NCI-H187 treated with DMSO at 0.1 percent for 48 hours (cell line): ENCODE measurements around the gene TSHZ2.

Experiments
- DNase-seq: peaks from one replicate; lab custom pipeline; 2025; lab: John Stamatoyannopoulos, UW

Gene TSHZ2

GRCh38 chr20:53061192-53062108, 89.3 kb downstream of the TSHZ2 start:
- DNase-seq, result no peak

- DNase-seq, result no peak
Measured at GRCh38 chr20:53064935-53065334, 92.8 kb downstream of the TSHZ2 start.

GRCh38 chr20:53068241-53068640, 96.1 kb downstream of the TSHZ2 start:
- DNase-seq, result no peak

GRCh38 chr20:53069132-53069531, 97.0 kb downstream of the TSHZ2 start:
- no peak for DNase-seq

GRCh38 chr20:53070224-53070623, 98.1 kb downstream of the TSHZ2 start:
- no peak for DNase-seq

GRCh38 chr20:53070706-53071392, 98.7 kb downstream of the TSHZ2 start:
- DNase-seq, result no peak

- DNase-seq, result no peak
Measured at GRCh38 chr20:53071833-53072232, 99.7 kb downstream of the TSHZ2 start.

- DNase-seq, result no peak
Measured at GRCh38 chr20:53072923-53073579, 100.9 kb downstream of the TSHZ2 start.

GRCh38 chr20:53073636-53074415, 101.7 kb downstream of the TSHZ2 start:
- DNase-seq, result no peak

GRCh38 chr20:53074811-53075314, 102.7 kb downstream of the TSHZ2 start:
- no peak for DNase-seq

GRCh38 chr20:53076668-53077067, 104.5 kb downstream of the TSHZ2 start:
- no peak for DNase-seq

GRCh38 chr20:53077373-53078205, 105.4 kb downstream of the TSHZ2 start:
- no peak for DNase-seq

- DNase-seq, result no peak
Measured at GRCh38 chr20:53078761-53079160, 106.6 kb downstream of the TSHZ2 start.

- no peak for DNase-seq
Measured at GRCh38 chr20:53079261-53079691, 107.1 kb downstream of the TSHZ2 start.

GRCh38 chr20:53079828-53080686, 107.9 kb downstream of the TSHZ2 start:
- DNase-seq, result no peak

GRCh38 chr20:53080687-53080962, 108.5 kb downstream of the TSHZ2 start:
- no peak for DNase-seq

GRCh38 chr20:53080969-53081871, 109.1 kb downstream of the TSHZ2 start:
- DNase-seq, result no peak

GRCh38 chr20:53081916-53082863, 110.0 kb downstream of the TSHZ2 start:
- no peak for DNase-seq
